Activated CD4-positive, CD25-positive, alpha-beta regulatory T cell treated with anti-CD3 and anti-CD28 coated beads, Interleukin-2, amount 50 U/mL, for 16 hours (primary cell): ENCODE results near the gene SERPINA10.
"Not testable (repeated sequence)": the region's sequence is repeated elsewhere in the genome, so short reads cannot be mapped to it uniquely, and the experiment has no call there.

Source experiments
- DNase-seq: peaks from one replicate; pipeline ENCODE4 v3.0.0-alpha.2; 2020; ENCODE audit warnings: low read depth, low spot score

The SERPINA10 gene

GRCh38 chr14:94313991-94314655 is 21.1 kb upstream of the SERPINA10 start:
- DNase-seq, result no peak

GRCh38 chr14:94312481-94313246 is 19.6 kb upstream of the SERPINA10 start:
- no peak for DNase-seq

DNA sequence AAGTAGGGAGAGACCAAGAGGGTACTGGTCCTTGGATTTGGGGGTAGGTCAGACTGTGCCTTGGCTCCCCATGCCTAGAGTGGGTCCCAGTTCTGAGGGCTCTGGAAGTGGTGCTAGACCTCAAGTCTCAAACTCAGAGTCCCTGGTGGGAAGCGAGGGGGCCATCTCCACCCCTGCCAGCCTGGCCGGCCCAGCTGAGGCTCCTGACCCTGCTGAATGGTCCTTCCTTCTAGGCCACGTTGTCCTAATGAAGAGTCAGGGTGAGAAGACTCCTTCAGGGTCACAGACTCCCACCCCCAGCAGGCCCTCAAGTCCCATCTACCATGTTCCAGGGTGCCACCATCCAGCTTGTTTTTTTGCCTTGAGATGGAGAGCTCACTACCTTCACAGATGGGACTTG is 17.2 kb upstream of the SERPINA10 start:
- no peak for DNase-seq

DNA sequence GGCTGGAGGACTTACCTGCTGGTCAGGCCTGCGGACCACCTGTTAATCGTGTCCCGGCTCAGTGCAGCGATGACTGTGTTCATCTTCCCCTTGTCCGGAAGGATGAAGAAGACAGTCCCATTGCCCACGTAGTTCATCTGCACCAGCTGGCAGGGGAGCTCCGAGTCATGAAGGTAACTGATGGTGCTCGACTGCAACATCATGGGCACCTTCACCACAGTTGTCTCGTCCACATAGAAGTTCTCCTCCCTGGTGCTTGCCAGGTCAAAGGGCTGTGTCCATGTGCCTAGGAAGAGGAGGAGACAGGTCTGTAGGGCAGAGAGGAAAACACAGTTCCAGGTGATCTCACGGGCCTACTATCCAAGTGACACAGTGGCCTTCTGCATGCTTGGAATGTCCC is 16.7 kb upstream of the SERPINA10 start:
- no peak for DNase-seq

DNA sequence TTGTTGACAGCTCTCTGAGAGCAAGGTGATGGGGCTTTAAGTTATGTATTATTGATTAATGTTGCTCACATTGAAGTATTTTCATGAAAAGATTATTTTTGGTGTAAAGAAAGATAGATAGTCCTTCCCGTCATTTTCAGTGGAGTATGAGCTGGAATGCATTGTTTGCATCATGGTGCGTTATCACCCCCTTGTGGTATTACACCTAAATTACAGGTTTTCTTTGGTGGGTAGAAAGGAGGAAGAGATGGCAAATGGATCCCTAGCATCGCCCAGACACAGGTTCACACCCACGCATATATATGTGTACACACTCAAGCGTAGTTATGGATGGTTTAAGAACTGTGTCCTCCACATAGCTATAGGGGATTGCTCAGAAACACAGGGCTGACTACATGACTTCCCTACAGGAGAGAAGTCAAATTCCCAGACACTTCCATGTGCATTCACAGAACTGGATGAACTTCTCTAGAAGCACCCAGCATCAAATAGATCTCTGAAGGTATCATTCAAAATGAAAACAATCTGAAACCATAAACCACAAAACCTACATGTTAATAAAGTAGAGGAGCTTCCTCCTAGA is 14.4 kb upstream of the SERPINA10 start:
- no peak for DNase-seq

- no peak for DNase-seq
Observed at GRCh38 chr14:94306047-94306978, 13.2 kb upstream of the SERPINA10 start.

- no peak for DNase-seq
Observed at GRCh38 chr14:94305620-94306019, 12.6 kb upstream of the SERPINA10 start.

- DNase-seq, result no peak
Observed at GRCh38 chr14:94304243-94304642, 11.2 kb upstream of the SERPINA10 start.

GRCh38 chr14:94303111-94303510 is 10.0 kb upstream of the SERPINA10 start:
- no peak for DNase-seq

DNA sequence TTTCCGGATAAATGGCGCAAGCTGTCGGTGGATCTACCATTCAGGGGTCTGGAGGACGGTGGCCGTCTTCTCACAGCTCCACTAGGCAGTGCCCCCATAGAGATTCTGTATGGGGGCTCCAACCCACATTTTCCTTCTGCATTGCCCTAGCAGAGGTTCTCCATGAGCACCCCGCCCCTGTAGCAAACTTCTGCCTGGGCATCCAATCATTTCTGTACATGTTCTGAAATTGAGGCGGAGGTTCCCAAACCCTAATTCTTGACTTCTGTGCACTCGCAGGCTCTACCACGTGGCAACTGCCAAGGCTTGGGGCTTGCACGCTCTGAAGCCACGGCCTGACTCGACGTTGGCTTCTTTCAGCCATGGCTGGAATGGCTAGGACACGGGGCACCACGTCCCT is 5.1 kb upstream of the SERPINA10 start:
- DNase-seq, result no peak

DNA sequence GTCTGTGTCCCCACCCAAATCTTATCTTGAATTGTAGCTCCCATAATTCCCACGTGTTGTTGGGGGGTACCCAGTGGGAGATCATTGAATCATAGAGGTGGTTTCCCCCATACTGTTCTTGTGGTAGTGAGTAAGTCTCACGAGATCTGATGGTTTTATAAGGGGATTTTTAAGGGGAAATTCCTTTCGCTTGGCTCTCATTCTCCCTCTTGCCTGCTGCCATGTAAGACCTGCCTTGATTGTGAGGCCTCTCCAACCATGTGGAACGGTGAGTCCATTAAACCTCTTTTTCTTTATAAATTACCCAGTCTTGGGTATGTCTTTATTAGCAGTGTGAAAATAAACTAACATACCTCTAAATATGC is 3.1 kb upstream of the SERPINA10 start:
- DNase-seq, result not testable (repeated sequence)

- no peak for DNase-seq
Observed at GRCh38 chr14:94295360-94296180, 2.5 kb upstream of the SERPINA10 start.

DNA sequence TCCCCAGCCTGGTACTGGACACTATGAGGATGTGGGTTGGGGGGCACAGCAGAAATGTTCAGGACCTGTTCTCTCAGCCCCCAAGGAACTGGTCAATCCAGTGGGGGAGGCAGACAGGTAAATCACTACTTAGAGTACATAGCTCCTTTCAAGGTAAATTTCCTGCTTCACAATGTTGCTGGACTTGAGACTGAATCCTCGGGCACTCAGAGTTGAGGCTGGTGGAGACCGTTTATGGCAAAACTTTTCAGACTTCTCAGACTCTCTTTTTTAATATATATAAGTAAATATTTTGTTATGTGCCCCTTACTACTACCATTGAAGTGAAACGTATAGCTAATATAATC is 483 bp upstream of the SERPINA10 start:
- no peak for DNase-seq

DNA sequence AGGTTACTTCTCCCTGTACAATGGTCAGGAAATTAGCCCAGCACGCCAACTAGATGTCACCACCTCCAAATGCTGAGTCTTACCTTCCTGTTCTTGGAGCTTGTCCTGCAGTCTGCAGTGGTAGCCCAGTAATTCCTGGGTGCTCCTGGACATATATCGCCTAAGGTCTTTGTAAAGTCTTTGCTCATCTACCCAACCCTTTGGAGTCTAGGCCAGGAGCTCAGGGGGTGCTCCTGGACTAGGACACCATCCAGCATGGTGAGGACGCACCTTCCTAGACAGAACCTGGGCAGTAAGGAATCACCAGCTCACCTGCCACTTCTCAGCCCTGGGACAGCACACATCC is 569 bp downstream of the SERPINA10 start:
- DNase-seq, result no peak

GRCh38 chr14:94291906-94292525 is 1.1 kb downstream of the SERPINA10 start:
- DNase-seq, result no peak

- DNase-seq, result no peak
Observed at GRCh38 chr14:94291159-94291905, 1.7 kb downstream of the SERPINA10 start.

- no peak for DNase-seq
Observed at GRCh38 chr14:94290197-94290596, 2.9 kb downstream of the SERPINA10 start.

DNA sequence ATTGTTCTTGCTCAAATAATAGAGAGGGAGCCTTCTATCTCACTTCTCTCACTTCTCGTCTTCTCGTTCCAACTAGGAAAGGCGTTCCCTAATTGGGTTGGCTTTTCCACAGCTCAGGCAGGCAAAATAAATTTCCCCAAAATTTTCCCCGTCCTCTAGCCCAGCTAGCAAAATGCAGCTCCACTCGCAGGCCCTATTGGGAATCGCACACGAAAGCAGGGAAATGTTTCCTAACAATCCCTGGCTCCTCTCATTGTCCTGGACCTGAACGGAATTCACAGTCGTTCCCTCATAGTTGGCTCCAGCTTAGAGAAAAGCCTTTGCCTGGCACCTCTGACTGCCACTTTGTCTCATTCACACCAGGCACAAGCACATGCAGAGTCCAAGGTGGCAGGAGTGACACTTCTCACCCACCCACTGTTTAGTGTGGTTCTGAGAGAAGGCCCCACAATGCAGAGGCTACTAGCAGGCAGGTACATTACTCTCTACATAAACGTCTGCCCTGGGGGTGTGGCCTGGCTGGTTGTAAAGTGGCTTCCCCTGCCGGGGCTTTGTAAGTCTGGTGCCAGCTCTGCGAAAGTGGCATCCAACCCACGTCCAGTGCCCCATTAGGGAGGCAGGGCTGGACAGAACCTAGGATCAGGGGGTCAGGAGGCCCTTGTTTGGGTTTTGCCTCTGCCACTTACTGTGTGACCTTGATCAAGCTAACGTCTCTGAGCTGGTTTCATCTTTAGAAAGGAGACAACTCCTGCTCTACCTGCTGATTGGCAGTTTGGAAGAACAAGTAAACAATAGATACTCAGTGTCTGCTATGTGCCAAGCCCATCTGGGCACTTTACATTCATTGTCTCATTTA is 4.2 kb downstream of the SERPINA10 start:
- no peak for DNase-seq

DNA sequence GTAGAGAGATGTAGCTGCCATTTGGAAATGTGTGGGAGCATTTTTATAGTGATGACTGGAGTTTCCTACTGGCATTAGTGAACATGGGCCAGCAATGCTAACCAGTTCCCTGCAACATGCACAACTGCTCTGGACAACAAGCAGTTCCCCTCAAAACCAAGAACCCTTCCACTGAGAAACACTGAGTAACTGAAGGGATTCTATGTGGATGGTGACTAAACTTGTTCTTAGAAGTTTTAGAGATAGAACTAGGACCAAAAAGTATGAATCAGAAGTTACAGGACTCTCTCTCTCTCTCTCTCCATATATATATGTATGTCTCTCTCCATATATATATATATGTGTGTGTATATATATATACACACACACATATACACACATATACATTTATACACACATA is 7.9 kb downstream of the SERPINA10 start:
- no peak for DNase-seq
